LHCN-M2 (cell line): ENCODE results near the gene ATXN2. TPM values are rescaled to one million over a fixed set of nuclear protein-coding genes. Genes with fewer than 3 reads are reported as not detected.
A peak's percentile ranks its signal among the peaks of the same experiment; 100 is the strongest.

Experiments used
- DNase-seq: peaks from one replicate; pipeline ENCODE4 v3.0.0-alpha.2; 2012; ENCODE audit warnings: low read depth
- total RNA-seq: library from RNA; depleted of rRNA; stranded (reverse); fragments of >200 nt; gene quantifications from 2 replicates; pipeline ENCODE4 v1.2.3, GENCODE V29; 2014

Gene ATXN2
- total RNA-seq, 1 experiment from 2014 or later = 21.5 TPM

- DNase-seq = no peak
These were observed 145.8 kb downstream of the ATXN2 start for GRCh38 chr12:111453071-111453989.

GRCh38 chr12:111451649-111452129, 147.4 kb downstream of the ATXN2 start:
- DNase-seq = peak; percentile 68

DNA sequence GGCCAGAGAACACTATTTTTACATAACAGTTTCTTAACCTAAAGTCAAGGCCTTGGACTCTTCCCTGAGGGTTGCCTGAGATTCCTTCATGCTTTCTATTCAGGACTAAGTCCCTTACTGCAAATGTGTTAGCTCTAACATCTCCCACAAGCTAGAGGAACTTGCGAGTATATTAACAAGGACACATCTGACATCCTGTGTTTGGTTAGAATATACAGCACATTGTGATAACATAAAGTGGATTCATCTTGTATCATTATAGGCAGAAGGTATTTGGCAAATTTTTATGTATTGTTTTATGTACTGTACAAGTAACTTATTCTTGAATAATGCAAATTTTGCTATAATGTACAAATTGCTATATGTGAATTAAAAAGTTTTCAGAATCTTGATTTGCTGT, 147.9 kb downstream of the ATXN2 start:
- DNase-seq = no peak

- DNase-seq = no peak
These were observed 148.4 kb downstream of the ATXN2 start for GRCh38 chr12:111450676-111451075.

GRCh38 chr12:111448846-111449790, 150.0 kb downstream of the ATXN2 start:
- DNase-seq = no peak

- no peak for DNase-seq
These were observed 150.8 kb downstream of the ATXN2 start for GRCh38 chr12:111448266-111448830.

DNA sequence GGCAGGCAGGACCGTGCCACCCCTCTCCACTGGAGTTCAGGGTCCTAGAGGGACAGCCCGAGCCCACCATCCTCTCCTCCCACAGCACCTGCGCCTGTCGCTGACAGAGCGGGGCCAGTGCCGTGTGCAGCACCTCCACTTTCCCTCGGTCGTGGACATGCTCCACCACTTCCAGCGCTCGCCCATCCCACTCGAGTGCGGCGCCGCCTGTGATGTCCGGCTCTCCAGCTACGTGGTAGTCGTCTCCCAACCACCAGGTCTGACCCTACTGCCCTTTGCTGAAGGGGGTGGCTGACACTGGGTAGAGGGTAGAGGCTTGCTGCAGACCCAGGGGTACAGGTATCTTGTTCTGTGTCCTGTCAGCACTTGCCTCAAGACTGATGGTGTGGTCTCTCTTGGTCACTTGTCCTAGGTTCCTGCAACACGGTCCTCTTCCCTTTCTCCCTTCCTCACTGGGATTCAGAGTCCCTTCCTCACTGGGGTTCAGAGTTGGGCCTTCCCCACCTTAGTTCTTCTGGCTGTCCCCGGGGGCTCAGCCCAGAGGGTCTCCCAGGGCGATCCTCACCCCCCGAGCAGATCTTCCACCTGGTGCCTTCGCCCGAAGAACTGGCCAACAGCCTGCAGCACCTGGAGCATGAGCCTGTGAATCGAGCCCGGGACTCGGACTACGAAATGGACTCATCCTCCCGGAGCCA, 151.4 kb downstream of the ATXN2 start:
- no peak for DNase-seq

GRCh38 chr12:111446631-111447570, 152.2 kb downstream of the ATXN2 start:
- DNase-seq = no peak

- peak; percentile 87 for DNase-seq
These were observed 153.2 kb downstream of the ATXN2 start for GRCh38 chr12:111445726-111446581.

- DNase-seq = peak; percentile 80
These were observed 154.0 kb downstream of the ATXN2 start for GRCh38 chr12:111444925-111445725.

DNA sequence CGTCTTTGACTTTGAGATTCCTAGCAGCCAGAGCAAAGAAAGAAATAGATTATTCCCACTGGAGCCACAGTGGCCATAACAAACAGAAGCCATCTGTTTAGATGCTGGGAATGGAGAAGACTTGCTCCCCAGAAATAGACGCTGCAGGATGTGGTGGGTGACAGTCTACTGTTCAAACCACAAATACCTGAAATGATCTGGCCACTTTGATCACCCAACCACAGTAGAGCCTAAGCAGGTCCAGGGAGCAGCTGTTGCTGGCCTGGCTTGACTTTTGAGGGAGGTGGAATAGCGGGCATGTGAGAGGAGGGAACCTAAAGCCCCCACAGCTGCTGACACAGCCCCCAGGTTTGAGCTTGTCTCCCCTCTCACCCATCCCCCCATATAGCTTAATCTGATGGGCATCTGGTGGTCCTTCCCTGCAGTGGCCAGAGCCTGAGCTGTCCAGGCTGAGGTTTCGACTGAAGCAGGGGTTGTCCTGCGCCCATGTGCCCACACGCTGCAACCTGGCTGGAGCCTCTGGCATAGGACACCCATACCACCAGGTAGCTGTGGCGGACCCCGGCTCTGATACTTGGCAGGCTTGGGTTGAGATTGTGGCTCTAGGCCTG, 154.7 kb downstream of the ATXN2 start:
- DNase-seq = peak; percentile 92

DNA sequence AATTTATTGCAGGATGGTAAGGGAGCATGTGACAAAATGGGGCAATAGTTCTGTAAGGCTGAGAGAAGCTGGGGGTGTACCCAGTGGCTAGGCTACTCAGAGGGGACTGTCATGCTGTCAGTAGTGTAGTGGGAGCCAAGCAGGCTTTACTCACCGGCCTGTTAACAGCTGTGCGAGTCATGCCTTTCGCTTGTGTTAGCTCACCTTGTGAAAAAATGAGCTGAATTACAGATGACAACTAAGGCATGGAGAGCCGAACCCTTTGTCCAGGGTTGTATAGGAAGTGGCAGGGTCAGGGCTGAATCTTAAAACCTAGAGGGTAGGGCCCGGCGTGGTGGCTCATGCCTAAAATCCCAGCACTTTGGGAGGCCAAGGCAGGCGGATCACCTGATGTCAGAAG, 155.5 kb downstream of the ATXN2 start:
- peak; percentile 61 for DNase-seq

DNA sequence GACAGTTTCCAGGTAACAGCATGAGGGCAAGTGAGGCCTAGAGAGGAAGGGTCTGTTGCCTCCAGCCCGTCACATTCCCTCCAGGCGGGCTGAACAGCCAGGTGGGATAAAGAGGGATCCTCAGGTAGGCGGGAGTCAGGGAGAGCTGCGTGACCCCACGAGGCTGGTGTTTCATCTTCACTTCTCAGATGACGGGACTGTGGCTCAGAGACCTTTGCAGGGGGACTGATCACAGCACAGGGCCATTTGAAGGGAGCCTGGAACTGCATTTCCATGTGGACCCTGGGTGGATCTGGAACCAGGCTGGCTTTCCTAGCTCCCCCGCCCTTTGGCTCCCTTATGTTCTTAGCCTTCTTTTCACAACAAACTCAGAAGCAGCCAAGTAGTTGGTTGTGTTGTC, 156.0 kb downstream of the ATXN2 start:
- no peak for DNase-seq

DNA sequence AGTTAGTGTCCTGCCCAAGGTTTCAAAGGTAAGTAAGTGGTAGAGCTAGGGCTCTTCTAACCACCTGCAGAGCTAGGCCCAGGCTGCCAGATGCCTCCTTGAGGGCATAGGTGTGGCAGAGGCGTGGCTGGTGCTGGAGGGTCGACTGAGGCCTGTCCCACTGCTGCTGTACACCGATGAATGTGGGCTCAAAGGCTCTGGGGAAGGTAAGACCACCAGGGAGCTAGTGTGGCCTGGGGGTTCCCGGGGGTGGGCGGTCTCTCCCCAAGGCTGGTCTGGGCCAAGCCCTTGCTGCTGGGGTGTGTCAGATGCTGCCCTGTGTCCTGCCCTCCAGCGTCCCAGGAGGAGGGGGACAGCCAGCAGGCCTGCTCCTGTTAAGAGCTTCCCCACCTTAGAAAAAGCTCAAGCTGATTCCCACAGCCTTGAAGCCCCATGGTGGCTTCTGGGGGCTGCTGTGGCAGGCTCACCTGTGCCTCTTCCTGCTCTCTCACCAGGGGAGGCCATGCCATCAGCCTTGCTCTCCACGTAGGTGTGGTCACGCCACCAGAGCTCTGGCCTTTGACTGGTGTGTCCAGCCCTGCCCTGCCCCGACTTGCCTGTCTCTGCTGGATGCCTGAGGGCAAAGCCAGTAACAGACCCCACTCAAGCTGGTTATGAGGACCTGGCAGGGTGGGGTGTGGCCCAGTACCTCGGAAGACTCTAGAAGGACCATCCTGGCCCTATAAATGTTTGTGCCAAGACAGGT, 156.6 kb downstream of the ATXN2 start:
- DNase-seq = no peak

GRCh38 chr12:111441107-111441928, 157.8 kb downstream of the ATXN2 start:
- no peak for DNase-seq

DNA sequence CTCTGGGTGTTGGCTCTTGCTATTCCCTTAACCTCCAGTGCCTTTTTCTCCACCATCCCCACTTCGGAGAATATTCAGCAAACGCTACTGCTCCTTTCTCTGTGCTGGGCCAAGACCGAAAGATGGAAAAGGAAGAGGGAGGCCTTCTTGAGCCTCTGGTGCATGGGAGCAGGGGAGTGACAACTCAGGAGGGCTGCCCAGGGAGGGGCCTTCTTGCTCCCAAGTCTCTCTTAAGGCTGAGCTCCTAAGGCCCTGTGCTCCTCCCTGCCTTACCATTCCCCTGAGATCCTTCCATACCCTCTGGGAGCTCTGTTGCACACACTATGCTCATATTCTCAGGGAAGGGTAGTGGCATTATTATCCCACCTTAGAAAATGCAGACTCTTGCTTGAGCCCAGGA, 158.5 kb downstream of the ATXN2 start:
- no peak for DNase-seq
